ENCODE data around the gene NFASC.

Gene NFASC

GRCh38 chr1:204959836-204960235, 89.2 kb downstream of the NFASC start:
- DNase-seq (ENCODE audit: low spot score), result no peak

GRCh38 chr1:204960306-204961125, 89.9 kb downstream of the NFASC start:
- no peak for DNase-seq (ENCODE audit: low spot score)

DNA sequence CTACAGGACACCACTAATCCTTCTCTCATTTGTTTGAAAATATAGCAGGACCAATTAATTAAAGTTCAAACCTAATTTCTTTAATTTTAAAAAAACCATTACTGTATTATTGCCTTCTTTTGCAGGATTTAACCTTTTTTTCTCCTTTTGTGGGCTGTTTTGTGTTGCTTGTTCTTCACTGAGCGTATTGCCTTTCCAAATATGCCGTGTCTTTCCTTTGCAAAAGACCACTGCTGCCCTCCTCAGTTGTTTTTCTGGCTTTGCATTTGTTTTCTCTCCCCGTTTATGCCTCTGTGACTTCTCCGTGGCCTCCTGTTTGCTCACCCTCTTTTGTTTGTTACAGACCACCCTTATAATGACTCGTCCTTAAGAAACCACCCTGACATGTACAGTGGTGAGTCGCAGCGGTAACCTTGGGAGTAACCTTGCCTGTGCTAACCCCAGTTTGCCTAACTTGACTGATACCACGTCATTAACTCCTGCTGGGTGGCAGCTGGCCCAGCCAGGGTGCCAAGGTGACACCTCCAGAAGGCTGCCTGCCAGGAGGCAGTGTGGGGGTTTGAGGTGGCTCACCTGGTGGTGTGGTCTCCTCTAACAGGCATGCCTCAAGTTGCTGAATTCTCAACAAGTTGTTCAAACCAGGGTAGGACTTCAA, 91.2 kb downstream of the NFASC start:
- DNase-seq (ENCODE audit: low spot score), result no peak

DNA sequence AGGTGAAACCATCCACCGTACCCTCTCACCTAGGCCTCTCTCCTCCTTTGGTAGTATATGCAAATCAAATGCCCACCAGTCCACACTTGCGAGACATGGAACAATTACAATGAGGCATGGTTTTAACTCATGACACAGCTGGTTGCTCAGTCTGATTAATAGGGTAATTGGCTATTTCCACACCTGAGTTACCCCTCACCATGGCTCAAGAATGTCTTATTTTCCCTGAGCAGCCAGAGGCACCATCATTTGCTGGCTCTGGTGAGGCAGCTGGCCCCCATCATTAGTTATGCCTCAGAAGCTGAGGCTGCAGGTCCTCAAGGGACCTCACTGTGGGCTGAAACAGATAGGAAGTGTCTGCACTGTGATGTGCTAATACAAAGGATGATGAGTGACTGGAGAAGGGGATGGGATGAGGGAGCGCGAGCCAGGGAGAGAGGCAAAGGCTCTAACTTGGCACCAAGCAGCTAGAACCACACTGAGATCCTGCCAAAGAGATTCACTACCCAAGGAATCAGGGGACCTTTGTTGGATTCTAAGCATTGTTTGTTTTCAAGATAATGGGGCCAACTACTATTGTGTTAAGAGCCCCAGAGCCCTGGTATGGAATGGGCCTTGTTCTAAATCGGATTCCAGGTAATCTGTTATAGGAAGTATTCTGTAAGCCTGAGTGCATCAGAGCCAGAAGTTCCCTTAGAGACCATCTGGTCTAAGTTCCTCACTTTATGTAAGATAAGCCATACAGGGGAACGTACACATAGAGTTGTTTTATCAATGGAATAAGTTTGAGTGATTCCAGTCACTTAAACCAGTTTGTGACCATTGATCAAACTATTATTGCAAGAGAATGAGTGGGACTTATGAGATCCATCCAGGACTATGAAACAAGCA, 92.3 kb downstream of the NFASC start:
- DNase-seq (ENCODE audit: low spot score), result no peak

GRCh38 chr1:204967451-204967850, 96.8 kb downstream of the NFASC start:
- no peak for DNase-seq (ENCODE audit: low spot score)

DNA sequence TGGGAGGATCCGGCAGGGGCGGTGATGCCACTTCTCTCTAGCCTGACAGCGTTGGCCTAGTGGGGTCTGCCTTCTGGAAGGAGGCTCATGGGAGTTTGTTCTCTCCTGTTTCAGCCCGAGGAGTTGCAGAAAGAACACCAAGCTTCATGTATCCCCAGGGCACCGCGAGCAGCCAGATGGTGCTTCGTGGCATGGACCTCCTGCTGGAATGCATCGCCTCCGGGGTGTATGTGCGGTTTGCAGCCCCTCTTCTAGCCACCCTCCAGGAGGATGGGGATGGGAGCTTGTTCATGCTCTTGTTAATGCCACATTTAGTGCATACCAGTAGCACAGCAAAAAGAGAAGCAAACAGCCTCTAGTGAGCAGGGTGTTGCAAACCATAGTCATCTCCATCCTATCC, 97.5 kb downstream of the NFASC start:
- no peak for DNase-seq (ENCODE audit: low spot score)

DNA sequence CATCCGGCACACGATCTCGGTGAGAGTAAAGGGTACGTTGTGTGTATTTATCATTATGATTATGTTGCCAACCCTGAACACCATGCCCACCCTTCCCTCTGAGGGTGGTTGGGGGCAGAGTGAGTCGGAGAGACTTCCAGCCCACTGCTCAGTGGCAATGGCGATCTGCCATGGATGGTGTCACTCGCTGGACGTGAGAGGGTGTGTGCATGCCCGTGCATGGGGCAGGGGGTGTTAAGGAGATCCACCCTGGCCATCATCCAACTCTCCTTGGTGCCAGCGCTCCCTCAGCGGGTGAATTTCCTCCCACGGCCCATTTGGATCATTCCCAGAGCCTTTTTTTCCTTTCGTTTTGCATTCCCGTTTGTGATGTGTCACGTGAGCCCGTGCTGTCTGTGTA, 98.3 kb downstream of the NFASC start:
- no peak for DNase-seq (ENCODE audit: low spot score)

DNA sequence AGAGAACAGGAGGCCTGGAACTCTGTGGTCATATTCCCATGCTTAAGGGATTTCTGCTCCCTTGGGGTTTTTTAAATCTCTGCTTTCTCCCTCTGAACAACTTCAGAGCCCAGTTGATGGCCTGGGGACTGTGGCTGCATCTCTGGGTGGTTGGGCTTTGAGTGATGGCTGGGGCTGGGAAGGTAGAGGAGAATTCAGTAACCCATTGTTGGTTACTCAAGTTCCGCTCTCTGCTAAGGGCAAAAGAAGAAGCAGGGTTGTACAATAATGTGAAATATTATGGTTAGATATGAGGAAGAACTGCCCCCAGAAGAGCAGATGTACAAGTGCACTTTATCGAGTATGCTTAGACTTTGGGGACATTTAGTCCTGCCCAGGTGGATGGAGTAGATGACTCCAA, 100.3 kb downstream of the NFASC start:
- DNase-seq (ENCODE audit: low spot score), result no peak

DNA sequence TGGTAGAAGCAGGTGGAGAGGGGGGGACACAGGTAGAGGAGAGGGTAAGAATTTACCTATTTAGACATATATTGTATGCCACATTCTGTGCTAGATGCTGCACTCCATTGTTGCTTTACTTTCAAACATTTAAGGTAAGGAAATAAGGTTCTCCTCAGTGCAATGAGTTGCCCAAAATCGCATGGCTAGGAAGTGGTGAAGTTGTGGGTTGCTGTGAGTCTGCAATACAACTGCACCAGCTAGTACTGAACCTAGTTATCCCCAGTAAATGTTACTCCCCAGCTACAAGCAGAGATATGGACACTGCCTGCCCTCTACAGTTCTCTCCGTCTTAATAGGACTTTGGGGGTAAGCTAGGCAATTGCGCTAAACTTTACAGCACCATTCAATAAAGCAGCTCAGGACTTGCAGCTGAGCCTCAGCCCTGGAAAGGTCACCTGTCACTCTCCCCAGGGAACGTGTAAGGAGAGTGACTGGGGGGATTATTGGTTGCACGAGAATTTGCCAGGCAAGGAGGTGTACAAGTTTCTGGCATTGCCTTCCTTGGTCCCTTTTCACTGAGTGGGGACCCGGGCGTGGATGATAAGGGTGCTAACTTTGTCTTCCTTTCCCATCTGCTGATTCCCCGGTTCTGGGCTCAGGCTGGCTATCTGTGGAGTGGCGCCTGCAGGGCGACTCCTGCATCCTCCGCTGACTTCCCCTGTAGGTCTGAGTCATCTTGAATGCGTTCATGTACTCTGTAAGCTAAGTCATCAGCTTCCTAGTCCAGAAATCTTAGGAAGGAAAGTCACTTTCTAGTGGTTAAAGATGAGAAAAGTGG, 101.1 kb downstream of the NFASC start:
- DNase-seq (ENCODE audit: low spot score), result peak; percentile 84

DNA sequence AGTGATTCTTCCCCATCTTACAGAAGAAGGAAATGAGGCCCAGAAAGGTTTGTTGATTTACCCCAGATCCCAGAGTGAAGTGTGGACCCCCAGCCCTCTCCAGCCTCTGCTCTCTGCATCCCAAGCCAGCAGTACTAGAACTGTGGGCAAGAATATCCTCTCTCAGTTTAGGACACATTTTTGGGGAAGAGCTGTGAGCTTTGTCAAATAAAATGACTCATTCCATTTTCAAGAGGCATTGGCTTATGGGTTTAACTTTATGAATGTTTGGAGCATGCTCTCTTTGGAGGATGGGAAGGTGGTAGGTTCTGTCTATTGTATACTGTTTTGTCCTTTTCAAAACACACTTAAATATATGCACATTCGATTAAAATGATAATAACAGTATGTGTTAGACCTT, 101.8 kb downstream of the NFASC start:
- DNase-seq (ENCODE audit: low spot score), result no peak

GRCh38 chr1:204973449-204973848, 102.8 kb downstream of the NFASC start:
- no peak for DNase-seq (ENCODE audit: low spot score)

- DNase-seq (ENCODE audit: low spot score), result no peak
Observed at GRCh38 chr1:204974327-204974726, 103.7 kb downstream of the NFASC start.

DNA sequence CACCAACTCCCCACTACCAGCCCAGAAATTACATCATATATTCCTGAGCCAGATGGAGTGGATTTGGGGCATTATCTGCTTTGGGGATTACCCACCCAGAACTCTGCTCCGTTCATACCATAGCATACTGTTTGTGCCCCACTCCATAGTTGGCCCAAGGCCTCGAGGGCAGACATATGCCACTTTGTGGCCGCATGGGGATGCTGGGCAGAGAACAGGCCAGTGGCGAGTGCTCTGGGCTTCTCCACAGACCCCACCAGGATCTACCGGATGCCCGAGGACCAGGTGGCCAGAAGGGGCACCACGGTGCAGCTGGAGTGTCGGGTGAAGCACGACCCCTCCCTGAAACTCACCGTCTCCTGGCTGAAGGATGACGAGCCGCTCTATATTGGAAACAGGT, 104.4 kb downstream of the NFASC start:
- no peak for DNase-seq (ENCODE audit: low spot score)

DNA sequence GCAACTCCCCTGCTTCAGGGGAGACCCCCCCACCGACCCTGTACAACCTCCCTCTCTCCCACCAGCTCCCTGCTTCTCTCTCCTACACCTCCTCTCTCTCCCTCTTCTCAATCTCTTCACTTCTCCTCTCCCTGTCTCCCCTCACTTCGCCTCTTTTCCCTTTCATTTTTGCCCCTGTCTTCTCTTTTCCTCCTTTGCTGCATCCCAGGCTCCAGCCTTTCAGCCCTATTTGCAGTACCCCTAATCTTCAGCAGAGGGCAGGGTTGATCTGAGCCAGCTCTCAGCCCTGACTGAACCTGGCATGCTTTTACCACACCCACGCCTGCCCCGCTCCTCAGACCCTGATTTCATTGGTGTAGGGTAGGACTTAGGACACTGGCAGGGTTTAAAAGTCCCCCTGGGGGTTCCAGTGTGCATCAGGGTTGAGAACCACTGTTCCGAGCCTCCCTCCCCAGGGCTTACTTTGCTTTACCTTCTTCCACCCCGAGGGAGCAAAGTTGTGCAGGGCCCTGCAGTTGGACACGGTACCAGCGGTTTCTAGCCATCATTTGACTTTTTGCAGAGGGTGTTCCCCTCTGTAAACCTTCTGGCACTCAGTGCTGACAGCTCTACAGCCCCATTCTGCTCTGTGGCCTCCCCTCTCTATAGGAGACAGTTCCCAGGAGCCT, 105.0 kb downstream of the NFASC start:
- peak; percentile 82 for DNase-seq (ENCODE audit: low spot score)

DNA sequence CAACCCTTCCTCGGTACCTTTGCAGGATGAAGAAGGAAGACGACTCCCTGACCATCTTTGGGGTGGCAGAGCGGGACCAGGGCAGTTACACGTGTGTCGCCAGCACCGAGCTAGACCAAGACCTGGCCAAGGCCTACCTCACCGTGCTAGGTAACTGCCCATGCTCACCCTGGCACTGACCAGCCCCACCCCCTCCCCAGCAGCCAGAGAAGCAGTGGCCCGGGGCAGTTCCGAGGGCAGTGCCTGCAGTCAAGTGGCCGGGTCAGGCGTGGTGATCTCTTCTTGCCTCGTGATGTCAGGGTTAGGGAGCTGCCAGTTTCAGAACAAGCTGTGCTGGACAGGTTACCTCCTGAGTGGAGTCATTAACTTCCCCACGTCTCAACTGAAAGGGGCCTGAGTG, 106.0 kb downstream of the NFASC start:
- DNase-seq (ENCODE audit: low spot score), result no peak

GRCh38 chr1:204977318-204977717, 106.7 kb downstream of the NFASC start:
- DNase-seq (ENCODE audit: low spot score), result no peak

GRCh38 chr1:204978782-204979181, 108.1 kb downstream of the NFASC start:
- DNase-seq (ENCODE audit: low spot score), result no peak

- no peak for DNase-seq (ENCODE audit: low spot score)
Observed at GRCh38 chr1:204979306-204979705, 108.6 kb downstream of the NFASC start.

GRCh38 chr1:204979891-204980649, 109.4 kb downstream of the NFASC start:
- DNase-seq (ENCODE audit: low spot score), result no peak

- no peak for DNase-seq (ENCODE audit: low spot score)
Observed at GRCh38 chr1:204980840-204981405, 110.3 kb downstream of the NFASC start.

Data from AG08396 (cell line).